ENCODE measurements around the gene AVP. TPM values are rescaled to one million over a fixed set of nuclear protein-coding genes. Genes with fewer than 3 reads are reported as not detected.

AVP gene
- total and polyA plus RNA-seq, 2 of the 13 experiments (the other 11 are each of a cell fraction or from before 2014, with no cell fraction given) = 0.12 TPM; not detected in 1

GRCh38 chr20:3105256-3106137 lies 21.0 kb upstream of the AVP start:
- Histone ChIP-seq H3K27me3 (ENCODE audit: control insufficient read depth in 1 of 2, insufficient read depth in 2 of 2, low read length in 2 of 2) (no peaks in the 10 kb centered on the region), H3K4me3 (replicated peaks in 1 of 3; ENCODE audit: insufficient read depth in 1 of 3, low read depth in 2 of 3, low read length in 3 of 3) (no peak overlapping the region), H3K79me2 (ENCODE audit: insufficient read depth, low read length) (no peaks in the 10 kb centered on the region), H3K27ac (ENCODE audit: extremely low read length, insufficient read depth, low read length) (no peak overlapping the region), H3K9me3 (ENCODE audit: low read length) (no peaks in the 10 kb centered on the region), H3K36me3 (replicated peaks in 1 of 2; ENCODE audit: control insufficient read depth in 1 of 2, insufficient read depth in 2 of 2, low read length in 2 of 2) (peaks cover 0 to 7% of the 10 kb centered on the region in 2 experiments; a peak in 2 of 5 replicates), H3K4me2 (ENCODE audit: low read depth, low read length) (no peak overlapping the region), H3K4me1 (ENCODE audit: insufficient read depth, low read length) (peaks cover 64% of the 10 kb centered on the region), H2AFZ (ENCODE audit: low read length) (no peak overlapping the region), H3K9ac (ENCODE audit: insufficient read depth, low read depth, low read length) (no peak overlapping the region), H4K20me1 (ENCODE audit: insufficient read depth, low read length) (no peaks in the 10 kb centered on the region)
- FAIRE-seq (no peak), DNase-seq (ENCODE audit: low spot score) (no peak), ATAC-seq (no peak)
- in situ Hi-C loops (cut with HindIII; ENCODE audit: extremely low pct_ligation_motif_present, low pct_unique_long_range_greater_than_20kb) = no loop called here
- no TSS peak for BruUV-seq (replicated peaks)
- ChIA-PET POLR2A (no interaction called here), CTCF (ENCODE audit: low intra/inter-chr PET ratio, low total read pairs) (no interaction called here)
- 97% methylated on average over 18 of the region's 18 CpGs for WGBS (ENCODE audit: low lambda C conversion rate)
- intact Hi-C loops (cut with micrococcal nuclease; ENCODE audit: unreplicated experiment) = no loop called here
- TF ChIP-seq MAFF (IDR thresholded peaks at IDR 0.05; ENCODE audit: low read depth, low read length) = no peak
- no peak for TF ChIP-seq NFKBIZ (CRISPR knock-in tag; IDR thresholded peaks at IDR 0.05)
- no peak for TF ChIP-seq TBP (CRISPR knock-in tag; IDR thresholded peaks at IDR 0.05)
- TF ChIP-seq ZNF761 (CRISPR knock-in tag; conservative IDR thresholded peaks at IDR 0.05) = no peak
- TF ChIP-seq ZNF44 (CRISPR knock-in tag; IDR thresholded peaks at IDR 0.05) = no peak
- no peak for TF ChIP-seq STAG1 (CRISPR knock-in tag; IDR thresholded peaks at IDR 0.05)
- TF ChIP-seq FOXO4 (CRISPR knock-in tag; conservative IDR thresholded peaks at IDR 0.05) = 0 out of 2 replicates have a peak, but pooled peaks have one; percentile 81
- TF ChIP-seq SP5 (CRISPR knock-in tag; IDR thresholded peaks at IDR 0.05; ENCODE audit: borderline replicate concordance, low read depth) = no peak
- TF ChIP-seq ZNF614 (CRISPR knock-in tag; IDR thresholded peaks at IDR 0.05; ENCODE audit: borderline replicate concordance) = no peak
- TF ChIP-seq ZMAT3 (CRISPR knock-in tag; conservative IDR thresholded peaks at IDR 0.05) = no peak
- no peak for TF ChIP-seq EP300 (IDR thresholded peaks at IDR 0.05; ENCODE audit: low read depth in 2 of 2, low read length in 2 of 2)
- TF ChIP-seq EP300 (CRISPR knock-in tag; IDR thresholded peaks at IDR 0.05; ENCODE audit: borderline replicate concordance) = no peak
- no peak for TF ChIP-seq ARNTL (CRISPR knock-in tag; IDR thresholded peaks at IDR 0.05)
- TF ChIP-seq ATF5 (CRISPR knock-in tag; IDR thresholded peaks at IDR 0.05; ENCODE audit: low read depth) = no peak
- 0 out of 2 replicates have a peak, but pooled peaks have one; percentile 32 for TF ChIP-seq MIER2 (CRISPR knock-in tag; IDR thresholded peaks at IDR 0.05)
- TF ChIP-seq PAF1 (CRISPR knock-in tag; IDR thresholded peaks at IDR 0.05) = no peak
- TF ChIP-seq ZBTB46 (CRISPR knock-in tag; IDR thresholded peaks at IDR 0.05; ENCODE audit: borderline replicate concordance) = no peak
- no peak for TF ChIP-seq KLF12 (CRISPR knock-in tag; IDR thresholded peaks at IDR 0.05; ENCODE audit: borderline replicate concordance)
- no peak for TF ChIP-seq POLR2AphosphoS2 (IDR thresholded peaks at IDR 0.05; ENCODE audit: low read depth, low read length)
- no peak for TF ChIP-seq TSC22D2 (CRISPR knock-in tag; IDR thresholded peaks at IDR 0.05; ENCODE audit: borderline replicate concordance)
- TF ChIP-seq HOXA5 (CRISPR knock-in tag; IDR thresholded peaks at IDR 0.05) = no peak
- TF ChIP-seq HNF4A (CRISPR knock-in tag; IDR thresholded peaks at IDR 0.05) = no peak

Data from HepG2 (cell line).